G401 (cell line): ENCODE results near the gene DNAI1. TPM values are rescaled to one million over a fixed set of nuclear protein-coding genes. Genes with fewer than 3 reads are reported as not detected.

Source experiments
- DNase-seq: peaks from one replicate; pipeline ENCODE4 v3.0.0-alpha.2; 2015; ENCODE audit warnings: low spot score
- in situ Hi-C: cut with HindIII; loops from 2 replicates; pipeline ENCODE4 v1.10.0; 2016; ENCODE audit warnings: low sequenced_read_pairs, mixed read lengths
- total RNA-seq: library from RNA; depleted of rRNA; stranded (reverse); fragments of >200 nt; shearing (Covaris generic); gene quantifications from 2 replicates; pipeline ENCODE4 v1.2.3, GENCODE V29; 2014

Gene DNAI1
- total RNA-seq, 1 experiment from 2014 or later = not detected

GRCh38 chr9:34551751-34552605 lies 93.4 kb downstream of the DNAI1 start:
- no peak for DNase-seq
- in situ Hi-C loops = no loop called here

GRCh38 chr9:34552606-34552981 lies 94.0 kb downstream of the DNAI1 start:
- DNase-seq = no peak
- in situ Hi-C loops = no loop called here

GRCh38 chr9:34552986-34553385 lies 94.4 kb downstream of the DNAI1 start:
- in situ Hi-C loops = no loop called here
- no peak for DNase-seq

GRCh38 chr9:34553511-34554021 lies 95.0 kb downstream of the DNAI1 start:
- in situ Hi-C loops = no loop called here
- no peak for DNase-seq

- no peak for DNase-seq
- in situ Hi-C loops = no loop called here
Observed at GRCh38 chr9:34554211-34555001, 95.8 kb downstream of the DNAI1 start.

GRCh38 chr9:34555002-34555348 lies 96.4 kb downstream of the DNAI1 start:
- in situ Hi-C loops = no loop called here
- no peak for DNase-seq

- in situ Hi-C loops = no loop called here
- DNase-seq = no peak
Observed at GRCh38 chr9:34555500-34555899, 96.9 kb downstream of the DNAI1 start.

GRCh38 chr9:34555936-34556525 lies 97.4 kb downstream of the DNAI1 start:
- in situ Hi-C loops = no loop called here
- no peak for DNase-seq

- no peak for DNase-seq
Observed at GRCh38 chr9:34556949-34557348, 98.3 kb downstream of the DNAI1 start.

GRCh38 chr9:34557426-34558321 lies 99.1 kb downstream of the DNAI1 start:
- DNase-seq = no peak
- in situ Hi-C loops = no loop called here

More at GRCh38 chr9:34556949-34557348, 98.3 kb downstream of the DNAI1 start:
- in situ Hi-C loops = no loop called here

- in situ Hi-C loops = no loop called here
- DNase-seq = no peak
Observed at GRCh38 chr9:34558364-34558763, 99.8 kb downstream of the DNAI1 start.

GRCh38 chr9:34558919-34559623 lies 100.5 kb downstream of the DNAI1 start:
- in situ Hi-C loops = no loop called here
- peak; percentile 63 for DNase-seq

GRCh38 chr9:34559624-34560455 lies 101.2 kb downstream of the DNAI1 start:
- no peak for DNase-seq
- in situ Hi-C loops = no loop called here

- in situ Hi-C loops = no loop called here
- no peak for DNase-seq
Observed at GRCh38 chr9:34560599-34561214, 102.1 kb downstream of the DNAI1 start.

GRCh38 chr9:34562135-34562745 lies 103.6 kb downstream of the DNAI1 start:
- DNase-seq = no peak
- in situ Hi-C loops = no loop called here

- no peak for DNase-seq
- in situ Hi-C loops = no loop called here
Observed at GRCh38 chr9:34563262-34563661, 104.7 kb downstream of the DNAI1 start.

GRCh38 chr9:34564617-34565016 lies 106.0 kb downstream of the DNAI1 start:
- in situ Hi-C loops = no loop called here
- DNase-seq = no peak
